PC-3 (cell line): ENCODE results near the gene LGALS4.

Experiments
- CTCF ChIP-seq: fragments of 300-600 bp; sonication (generic); conservative IDR thresholded peaks from 2 replicates; pipeline ENCODE4 v1.5.1; 2017; ENCODE audit warnings: antibody characterized with exemption, low read depth, mild to moderate bottlenecking, low read length
- EZH2phosphoT487 ChIP-seq: fragments of 300-600 bp; sonication (generic); IDR thresholded peaks from 2 replicates; pipeline ENCODE4 v1.6.1; 2018; ENCODE audit warnings: mild to moderate bottlenecking, antibody characterized with exemption, low read length, borderline replicate concordance

DNA sequence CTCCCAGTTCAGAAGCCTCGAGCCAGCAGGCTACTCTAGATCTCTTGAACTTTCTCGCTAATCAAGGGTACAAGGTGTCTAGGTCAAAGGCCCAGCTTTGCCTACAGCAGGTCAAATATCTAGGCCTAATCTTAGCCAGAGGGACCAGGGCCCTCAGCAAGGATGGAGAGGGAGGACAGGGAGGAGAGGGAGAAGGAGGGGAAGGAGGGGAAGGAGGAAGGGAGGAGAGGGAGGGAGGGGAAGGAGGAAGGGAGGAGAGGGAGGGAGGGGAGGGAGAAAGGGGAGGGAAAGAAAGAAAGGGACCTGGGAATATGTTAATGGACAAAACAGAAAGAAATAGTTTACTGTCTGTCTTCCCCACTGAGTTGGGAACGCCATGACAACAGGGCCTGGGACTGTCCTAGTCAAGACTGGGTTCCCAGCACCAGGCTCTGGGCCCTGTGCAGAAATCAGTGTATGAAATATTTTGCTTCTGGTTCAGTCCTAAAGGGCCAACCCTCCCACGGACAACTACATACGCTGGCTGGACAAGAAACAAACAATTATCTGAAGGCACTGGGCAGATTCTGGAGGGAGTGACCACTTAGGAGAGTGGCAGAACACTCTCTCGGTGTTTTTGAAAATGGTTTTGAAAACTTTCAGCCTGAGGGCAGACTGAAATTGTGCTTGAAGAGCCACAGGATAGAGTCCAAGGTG lies 14.3 kb upstream of the LGALS4 start:
- TF ChIP-seq CTCF: no peak
- no peak for TF ChIP-seq EZH2phosphoT487
